HG03045 (cell line): ENCODE data around the gene C1orf56.

Source experiments
- ATAC-seq: cut with Tn5 transposase; IDR thresholded peaks from one replicate; pipeline ENCODE4 v1.9.1; 2021; ENCODE audit warnings: mild to moderate bottlenecking, moderate library complexity; ENCODE audit not compliant: unreplicated experiment

The C1orf56 gene

GRCh38 chr1:151024540-151025146 lies 22.9 kb upstream of the C1orf56 start:
- ATAC-seq: no peak

- ATAC-seq: no peak
Measured at GRCh38 chr1:151026460-151026859, 21.1 kb upstream of the C1orf56 start.

- ATAC-seq: no peak
Measured at GRCh38 chr1:151032164-151032563, 15.4 kb upstream of the C1orf56 start.

- no peak for ATAC-seq
Measured at GRCh38 chr1:151035167-151035566, 12.4 kb upstream of the C1orf56 start.

GRCh38 chr1:151036356-151036755 lies 11.2 kb upstream of the C1orf56 start, which contains the start of gene BNIPL:
Gene BNIPL (plus strand): TSS chr1:151036586. CDS start chr1:151036726, 140 bp downstream.
- no peak for ATAC-seq

- ATAC-seq: no peak
Measured at GRCh38 chr1:151037032-151037431, 10.5 kb upstream of the C1orf56 start.

GRCh38 chr1:151039521-151039920 lies 8.0 kb upstream of the C1orf56 start:
- no peak for ATAC-seq

GRCh38 chr1:151043163-151043562 lies 4.4 kb upstream of the C1orf56 start:
- ATAC-seq: no peak

- peak; percentile 46 for ATAC-seq
Measured at GRCh38 chr1:151047925-151048644, 534 bp downstream of the C1orf56 start.

- ATAC-seq: no peak
Measured at GRCh38 chr1:151048645-151049032, 1.1 kb downstream of the C1orf56 start.

- ATAC-seq: no peak
Measured at GRCh38 chr1:151049458-151049857, 1.9 kb downstream of the C1orf56 start.

- no peak for ATAC-seq
Measured at GRCh38 chr1:151050051-151050688, 2.6 kb downstream of the C1orf56 start.

GRCh38 chr1:151051356-151052009 lies 3.9 kb downstream of the C1orf56 start:
- no peak for ATAC-seq

- no peak for ATAC-seq
Measured at GRCh38 chr1:151054971-151055547, 7.5 kb downstream of the C1orf56 start.

GRCh38 chr1:151055581-151055980 lies 8.0 kb downstream of the C1orf56 start:
- no peak for ATAC-seq

GRCh38 chr1:151056149-151056548 lies 8.6 kb downstream of the C1orf56 start:
- ATAC-seq: no peak

GRCh38 chr1:151058692-151059091 lies 11.1 kb downstream of the C1orf56 start:
- no peak for ATAC-seq

- ATAC-seq: peak; percentile 80
Measured at GRCh38 chr1:151059109-151060006, 11.8 kb downstream of the C1orf56 start, which contains the start of gene CDC42SE1. Gene CDC42SE1 (minus strand): TSS chr1:151059622. CDS start chr1:151055730, 3,892 bp downstream.

GRCh38 chr1:151060007-151060656 lies 12.6 kb downstream of the C1orf56 start, which contains the start of gene MLLT11:
Gene MLLT11 (plus strand): TSS chr1:151060397. CDS start chr1:151067225, 6,828 bp downstream.
- no peak for ATAC-seq
